ENCODE measurements around the gene SLC7A5. TPM values are rescaled to one million over a fixed set of nuclear protein-coding genes. Genes with fewer than 3 reads are reported as not detected.

The SLC7A5 gene
- total RNA-seq, 1 donor from 2014 or later, result 41.6 TPM

GRCh38 chr16:87836844-87837581, 32.3 kb downstream of the SLC7A5 start:
- Mint-ChIP-seq H3K9me3 (no peaks in the 10 kb centered on the region), H3K27me3 (ENCODE audit: low read depth) (no peaks in the 10 kb centered on the region), H3K27ac (ENCODE audit: unreplicated experiment) (no peak overlapping the region), H3K36me3 (ENCODE audit: low read depth) (no peaks in the 10 kb centered on the region), H3K4me3 (no peak overlapping the region), H3K4me1 (peaks cover 4% of the 10 kb centered on the region)
- TF ChIP-seq CTCF (conservative IDR thresholded peaks at IDR 0.05), result no peak
- no peak for DNase-seq (ENCODE audit: low read depth, low spot score)

- Mint-ChIP-seq H3K4me3 (no peak overlapping the region), H3K27ac (ENCODE audit: unreplicated experiment) (no peak overlapping the region), H3K4me1 (peaks cover 4% of the 10 kb centered on the region), H3K36me3 (ENCODE audit: low read depth) (no peaks in the 10 kb centered on the region), H3K27me3 (ENCODE audit: low read depth) (no peaks in the 10 kb centered on the region), H3K9me3 (no peaks in the 10 kb centered on the region)
- TF ChIP-seq CTCF (conservative IDR thresholded peaks at IDR 0.05), result no peak
- no peak for DNase-seq (ENCODE audit: low read depth, low spot score)
Measured at GRCh38 chr16:87836346-87836843, 32.9 kb downstream of the SLC7A5 start.

GRCh38 chr16:87835882-87836331, 33.4 kb downstream of the SLC7A5 start:
- Mint-ChIP-seq H3K27me3 (ENCODE audit: low read depth) (no peaks in the 10 kb centered on the region), H3K9me3 (no peaks in the 10 kb centered on the region), H3K27ac (ENCODE audit: unreplicated experiment) (no peak overlapping the region), H3K4me3 (no peak overlapping the region), H3K4me1 (peaks cover 4% of the 10 kb centered on the region), H3K36me3 (ENCODE audit: low read depth) (no peaks in the 10 kb centered on the region)
- no peak for DNase-seq (ENCODE audit: low read depth, low spot score)
- no peak for TF ChIP-seq CTCF (conservative IDR thresholded peaks at IDR 0.05)

GRCh38 chr16:87834668-87835473, 34.4 kb downstream of the SLC7A5 start:
- Mint-ChIP-seq H3K9me3 (no peaks in the 10 kb centered on the region), H3K27me3 (ENCODE audit: low read depth) (no peaks in the 10 kb centered on the region), H3K27ac (ENCODE audit: unreplicated experiment) (no peak overlapping the region), H3K4me1 (peaks cover 4% of the 10 kb centered on the region), H3K4me3 (no peak overlapping the region), H3K36me3 (ENCODE audit: low read depth) (no peaks in the 10 kb centered on the region)
- no peak for DNase-seq (ENCODE audit: low read depth, low spot score)
- TF ChIP-seq CTCF (conservative IDR thresholded peaks at IDR 0.05), result no peak

GRCh38 chr16:87834005-87834667, 35.2 kb downstream of the SLC7A5 start:
- H3K27ac Mint-ChIP-seq (ENCODE audit: unreplicated experiment), result no peak overlapping the region
- no peaks in the 10 kb centered on the region for H3K9me3 Mint-ChIP-seq
- TF ChIP-seq CTCF (conservative IDR thresholded peaks at IDR 0.05), result no peak
- H3K4me1 Mint-ChIP-seq, result peaks cover 4% of the 10 kb centered on the region
- no peaks in the 10 kb centered on the region for H3K36me3 Mint-ChIP-seq (ENCODE audit: low read depth)
- H3K27me3 Mint-ChIP-seq (ENCODE audit: low read depth), result no peaks in the 10 kb centered on the region
- DNase-seq (ENCODE audit: low read depth, low spot score), result no peak
- H3K4me3 Mint-ChIP-seq, result no peak overlapping the region
